Upper lobe of left lung (tissue), 4 donors: ENCODE data around the gene PRR5L.

Source experiments
- EP300 ChIP-seq, 4 donors: sonication (generic); formaldehyde crosslinking; IDR thresholded peaks; one replicate each; pipeline ENCODE4 v1.5.1; 2017; ENCODE audit warnings: antibody characterized with exemption in 4 of 4, control low read depth in 2 of 4
- TF ChIP-seq, protein P1 (sequence below), 6 experiments: fragments of 450-650 bp in 4 of 6; fragments of 200-600 bp in 2 of 6; sonication (generic) in 2 of 6; IDR thresholded peaks; one replicate each; pipeline ENCODE4 v1.5.1; 2016 to 2019; ENCODE audit warnings: antibody characterized with exemption in 6 of 6

DNA sequence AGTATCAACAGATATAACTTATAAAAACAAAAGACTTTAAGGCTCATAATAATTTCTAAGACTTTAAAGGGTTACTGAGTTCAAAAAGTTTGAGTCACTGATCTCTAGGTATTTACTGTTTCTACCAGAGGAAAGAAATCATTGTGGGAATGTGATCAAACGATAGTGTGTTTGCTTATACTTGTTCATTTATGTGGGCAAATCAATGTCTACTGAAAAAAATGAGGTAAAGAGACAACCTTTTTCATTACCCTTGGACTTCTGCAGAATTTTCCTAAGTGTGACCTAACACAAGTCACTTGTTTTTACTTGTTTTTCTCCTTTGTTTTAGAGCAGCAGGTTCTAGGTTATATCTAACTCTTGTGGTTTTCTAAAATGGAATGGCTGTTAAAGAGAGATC lies 65.4 kb downstream of the PRR5L start:
- TF ChIP-seq, protein P1, sequence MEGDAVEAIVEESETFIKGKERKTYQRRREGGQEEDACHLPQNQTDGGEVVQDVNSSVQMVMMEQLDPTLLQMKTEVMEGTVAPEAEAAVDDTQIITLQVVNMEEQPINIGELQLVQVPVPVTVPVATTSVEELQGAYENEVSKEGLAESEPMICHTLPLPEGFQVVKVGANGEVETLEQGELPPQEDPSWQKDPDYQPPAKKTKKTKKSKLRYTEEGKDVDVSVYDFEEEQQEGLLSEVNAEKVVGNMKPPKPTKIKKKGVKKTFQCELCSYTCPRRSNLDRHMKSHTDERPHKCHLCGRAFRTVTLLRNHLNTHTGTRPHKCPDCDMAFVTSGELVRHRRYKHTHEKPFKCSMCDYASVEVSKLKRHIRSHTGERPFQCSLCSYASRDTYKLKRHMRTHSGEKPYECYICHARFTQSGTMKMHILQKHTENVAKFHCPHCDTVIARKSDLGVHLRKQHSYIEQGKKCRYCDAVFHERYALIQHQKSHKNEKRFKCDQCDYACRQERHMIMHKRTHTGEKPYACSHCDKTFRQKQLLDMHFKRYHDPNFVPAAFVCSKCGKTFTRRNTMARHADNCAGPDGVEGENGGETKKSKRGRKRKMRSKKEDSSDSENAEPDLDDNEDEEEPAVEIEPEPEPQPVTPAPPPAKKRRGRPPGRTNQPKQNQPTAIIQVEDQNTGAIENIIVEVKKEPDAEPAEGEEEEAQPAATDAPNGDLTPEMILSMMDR (IDR thresholded peaks at IDR 0.05) = no peak
- TF ChIP-seq EP300 (IDR thresholded peaks at IDR 0.05) = no peak
